Measurements from ENCODE around the gene EEF1A1.

- no peak for TF ChIP-seq CTCF (conservative IDR thresholded peaks at IDR 0.05; ENCODE audit: low read depth, low read length)
- TF ChIP-seq EZH2 (IDR thresholded peaks at IDR 0.05; ENCODE audit: borderline replicate concordance, low read depth, low read length, poor library complexity, severe bottlenecking), result no peak
These were observed 6.1 kb downstream of the EEF1A1 start for GRCh38 chr6:73514746-73515110.
